ENCODE results near the gene ZNF565.
"Not testable (repeated sequence)": the region's sequence is repeated elsewhere in the genome, so short reads cannot be mapped to it uniquely, and the experiment has no call there.

ZNF565 gene

GRCh38 chr19:36210497-36210896, 4.0 kb downstream of the ZNF565 start:
- DNase-seq = no peak

GRCh38 chr19:36209372-36209771, 5.1 kb downstream of the ZNF565 start:
- DNase-seq = no peak

- DNase-seq = no peak
Measured at GRCh38 chr19:36207605-36208252, 6.7 kb downstream of the ZNF565 start.

- DNase-seq = no peak
Measured at GRCh38 chr19:36203293-36203692, 11.2 kb downstream of the ZNF565 start.

GRCh38 chr19:36201684-36202083, 12.8 kb downstream of the ZNF565 start:
- DNase-seq = no peak

GRCh38 chr19:36198119-36198518, 16.3 kb downstream of the ZNF565 start:
- no peak for DNase-seq

GRCh38 chr19:36196249-36196648, 18.2 kb downstream of the ZNF565 start:
- no peak for DNase-seq

GRCh38 chr19:36186722-36187121, 27.7 kb downstream of the ZNF565 start:
- not testable (repeated sequence) for DNase-seq

- no peak for DNase-seq
Measured at GRCh38 chr19:36183245-36183628, 31.2 kb downstream of the ZNF565 start.

- no peak for DNase-seq
Measured at GRCh38 chr19:36182612-36183244, 31.7 kb downstream of the ZNF565 start.

- not testable (repeated sequence) for DNase-seq
Measured at GRCh38 chr19:36179077-36179476, 35.4 kb downstream of the ZNF565 start.

- DNase-seq = not testable (repeated sequence)
Measured at GRCh38 chr19:36173846-36174245, 40.6 kb downstream of the ZNF565 start.

- no peak for DNase-seq
Measured at GRCh38 chr19:36172852-36173251, 41.6 kb downstream of the ZNF565 start.

- DNase-seq = peak; percentile 47
Measured at GRCh38 chr19:36169084-36169760, 45.2 kb downstream of the ZNF565 start.

- no peak for DNase-seq
Measured at GRCh38 chr19:36163813-36164212, 50.7 kb downstream of the ZNF565 start.

- DNase-seq = no peak
Measured at GRCh38 chr19:36160821-36161596, 53.5 kb downstream of the ZNF565 start.

GRCh38 chr19:36153126-36153525, 61.3 kb downstream of the ZNF565 start:
- no peak for DNase-seq

GRCh38 chr19:36152352-36153091, 61.9 kb downstream of the ZNF565 start, which contains the start of gene COX7A1:
Gene COX7A1, minus strand, starts transcription at chr19:36152447. Its CDS starts 40 bp downstream, at chr19:36152407.
- DNase-seq = peak; percentile 83

- peak; percentile 50 for DNase-seq
Measured at GRCh38 chr19:36152019-36152351, 62.5 kb downstream of the ZNF565 start.

- DNase-seq = peak; percentile 80
Measured at GRCh38 chr19:36151144-36152018, 63.1 kb downstream of the ZNF565 start.

- no peak for DNase-seq
Measured at GRCh38 chr19:36150586-36150985, 63.9 kb downstream of the ZNF565 start.
